ENCODE measurements around the gene MEF2B.
"Not testable (repeated sequence)": the region's sequence is repeated elsewhere in the genome, so short reads cannot be mapped to it uniquely, and the experiment has no call there.

MEF2B gene

GRCh38 chr19:19126102-19126501, 44.0 kb downstream of the MEF2B start:
- DNase-seq (ENCODE audit: low read depth in 2 of 2): no peak

- no peak for DNase-seq (ENCODE audit: low read depth in 2 of 2)
Measured at GRCh38 chr19:19123386-19123785, 46.7 kb downstream of the MEF2B start.

GRCh38 chr19:19122902-19123301, 47.2 kb downstream of the MEF2B start:
- no peak for DNase-seq (ENCODE audit: low read depth in 2 of 2)

- DNase-seq (ENCODE audit: low read depth in 2 of 2): no peak
Measured at GRCh38 chr19:19121371-19121770, 48.7 kb downstream of the MEF2B start.

- no peak for DNase-seq (ENCODE audit: low read depth in 2 of 2)
Measured at GRCh38 chr19:19120308-19121231, 49.5 kb downstream of the MEF2B start.

GRCh38 chr19:19119325-19120237, 50.5 kb downstream of the MEF2B start:
- no peak for DNase-seq (ENCODE audit: low read depth in 2 of 2)

- no peak for DNase-seq (ENCODE audit: low read depth in 2 of 2)
Measured at GRCh38 chr19:19115954-19116353, 54.1 kb downstream of the MEF2B start.

GRCh38 chr19:19113040-19113626, 56.9 kb downstream of the MEF2B start:
- no peak for DNase-seq (ENCODE audit: low read depth in 2 of 2)

GRCh38 chr19:19111967-19112580, 58.0 kb downstream of the MEF2B start:
- DNase-seq (ENCODE audit: low read depth in 2 of 2): no peak

- DNase-seq (ENCODE audit: low read depth in 2 of 2): no peak
Measured at GRCh38 chr19:19111136-19111835, 58.8 kb downstream of the MEF2B start.

GRCh38 chr19:19110410-19111135, 59.5 kb downstream of the MEF2B start:
- DNase-seq (ENCODE audit: low read depth in 2 of 2): no peak

GRCh38 chr19:19109601-19110000, 60.5 kb downstream of the MEF2B start:
- no peak for DNase-seq (ENCODE audit: low read depth in 2 of 2)

- DNase-seq (ENCODE audit: low read depth in 2 of 2): no peak
Measured at GRCh38 chr19:19107654-19108053, 62.4 kb downstream of the MEF2B start.

GRCh38 chr19:19106938-19107337, 63.1 kb downstream of the MEF2B start:
- DNase-seq (ENCODE audit: low read depth in 2 of 2): not testable (repeated sequence)

GRCh38 chr19:19106056-19106551, 64.0 kb downstream of the MEF2B start:
- no peak for DNase-seq (ENCODE audit: low read depth in 2 of 2)

- DNase-seq (ENCODE audit: low read depth in 2 of 2): no peak
Measured at GRCh38 chr19:19105365-19106055, 64.6 kb downstream of the MEF2B start.

GRCh38 chr19:19103167-19103566, 66.9 kb downstream of the MEF2B start:
- no peak for DNase-seq (ENCODE audit: low read depth in 2 of 2)

- not testable (repeated sequence) for DNase-seq (ENCODE audit: low read depth in 2 of 2)
Measured at GRCh38 chr19:19102566-19102965, 67.5 kb downstream of the MEF2B start.

GRCh38 chr19:19101540-19101939, 68.5 kb downstream of the MEF2B start:
- DNase-seq (ENCODE audit: low read depth in 2 of 2): no peak

All from activated CD8-positive, alpha-beta memory T cell treated with anti-CD3 and anti-CD28 coated beads for 4 hours (primary cell).